Breast epithelium (tissue), 4 donors: ENCODE results near the gene EN1. TPM values are rescaled to one million over a fixed set of nuclear protein-coding genes. Genes with fewer than 3 reads are reported as not detected.

Experiments
- DNase-seq, 2 donors: peaks; one replicate each; pipeline ENCODE4 v3.0.0-alpha.2; 2019; ENCODE audit warnings: low spot score in 2 of 2
- H3K27ac ChIP-seq, 2 donors: fragments of 200-600 bp; sonication (generic) in 1 of 2; one replicate each; pipeline ENCODE4 v1.5.1; 2016 to 2019; ENCODE audit warnings: mild to moderate bottlenecking in 1 of 2
- H3K27me3 ChIP-seq, 2 donors: fragments of 200-600 bp; sonication (generic) in 1 of 2; one replicate each; pipeline versions ENCODE4 v1.5.1 to v1.6.0; 2017 to 2019; ENCODE audit warnings: control low read depth in 1 of 2, mild to moderate bottlenecking in 1 of 2
- H3K36me3 ChIP-seq: fragments of 200-600 bp; one replicate; pipeline ENCODE4 v1.5.1; 2019
- H3K4me1 ChIP-seq, 2 donors: fragments of 200-600 bp; sonication (generic); one replicate each; pipeline ENCODE4 v1.5.1; 2016 to 2019; ENCODE audit warnings: control low read depth in 1 of 2
- H3K4me3 ChIP-seq, 3 donors: fragments of 200-600 bp; sonication (generic); 1 replicate in 2 of 3; 2 replicates in 1 of 3; pipeline ENCODE4 v1.5.1; 2016 to 2019; ENCODE audit warnings: mild to moderate bottlenecking in 3 of 3, moderate library complexity in 2 of 3
- H3K9me3 ChIP-seq, 2 donors: fragments of 200-600 bp; sonication (generic) in 1 of 2; one replicate each; pipeline ENCODE4 v1.5.1; 2016 to 2019; ENCODE audit warnings: control low read depth in 1 of 2
- CTCF ChIP-seq, 3 donors: fragments of 450-650 bp; IDR thresholded peaks; one replicate each; pipeline ENCODE4 v1.5.1; 2016 to 2017; ENCODE audit warnings: antibody characterized with exemption in 3 of 3, mild to moderate bottlenecking in 3 of 3, moderate library complexity in 3 of 3
- POLR2A ChIP-seq: fragments of 450-650 bp; IDR thresholded peaks from one replicate; pipeline ENCODE4 v1.6.1; 2016; ENCODE audit warnings: antibody characterized with exemption, mild to moderate bottlenecking, moderate library complexity
- POLR2AphosphoS5 ChIP-seq, 3 donors: sonication (generic); formaldehyde crosslinking; IDR thresholded peaks; one replicate each; pipeline ENCODE4 v1.6.1; 2017; ENCODE audit warnings: antibody characterized with exemption in 3 of 3
- intact Hi-C: fragments of 100-400 bp; cut with DNase I; formaldehyde crosslinking; loops from one replicate; pipeline ENCODE4 v1.15.1; 2023; ENCODE audit warnings: low total_unique reads
- total RNA-seq, 3 donors: library from RNA; depleted of rRNA; stranded (reverse); fragments of >200 nt; gene quantifications; one replicate each; pipeline ENCODE4 v1.1.0, GENCODE V29; 2016

EN1 gene
- total RNA-seq, 3 donors from 2014 or later, result 0.29 to 6.4 (median 1.6) TPM

- no peak for DNase-seq
- no peak for TF ChIP-seq POLR2AphosphoS5 (IDR thresholded peaks at IDR 0.05)
- TF ChIP-seq CTCF (IDR thresholded peaks at IDR 0.05), result no peak
- TF ChIP-seq POLR2A, result no peak
- intact Hi-C loops, result no loop called here
Measured at GRCh38 chr2:118801151-118801550, 46.3 kb downstream of the EN1 start.

GRCh38 chr2:118800736-118801135 is 46.7 kb downstream of the EN1 start:
- TF ChIP-seq POLR2A, result no peak
- H3K27me3 ChIP-seq, result no peaks in the 10 kb centered on the region
- H3K9me3 ChIP-seq, result no peaks in the 10 kb centered on the region
- H3K4me3 ChIP-seq, result no peak overlapping the region
- no peak overlapping the region for H3K27ac ChIP-seq
- H3K36me3 ChIP-seq, result no peaks in the 10 kb centered on the region
- intact Hi-C loops, result no loop called here
- no peaks in the 10 kb centered on the region for H3K4me1 ChIP-seq
- no peak for DNase-seq

More at GRCh38 chr2:118801151-118801550, 46.3 kb downstream of the EN1 start:
- Histone ChIP-seq H3K4me3 (no peak overlapping the region), H3K27ac (no peak overlapping the region), H3K27me3 (no peaks in the 10 kb centered on the region), H3K9me3 (no peaks in the 10 kb centered on the region), H3K4me1 (no peaks in the 10 kb centered on the region), H3K36me3 (no peaks in the 10 kb centered on the region)

- no peaks in the 10 kb centered on the region for H3K4me1 ChIP-seq
- H3K4me3 ChIP-seq, result no peak overlapping the region
- intact Hi-C loops, result no loop called here
- no peaks in the 10 kb centered on the region for H3K36me3 ChIP-seq
- no peak for DNase-seq
- H3K27me3 ChIP-seq, result peaks cover 0 to 9% of the 10 kb centered on the region in 2 donors
- H3K9me3 ChIP-seq, result no peaks in the 10 kb centered on the region
- no peak for TF ChIP-seq CTCF (IDR thresholded peaks at IDR 0.05)
- no peak for TF ChIP-seq POLR2A
- no peak for TF ChIP-seq POLR2AphosphoS5 (IDR thresholded peaks at IDR 0.05)
- H3K27ac ChIP-seq, result no peak overlapping the region
Measured at GRCh38 chr2:118794546-118794945, 52.9 kb downstream of the EN1 start.

Other genes starting within 250 kb of the EN1 start
- 10 to 100 TPM in 1 of 3 donors, 1 to 10 TPM in 2; 6.6 to 58.6 (median 6.9) TPM for gene MARCO, start 94.5 kb upstream of the EN1 start, total RNA-seq